Kasumi-1 (cell line): ENCODE results near the gene MAGI2.
"Not testable (repeated sequence)": the region's sequence is repeated elsewhere in the genome, so short reads cannot be mapped to it uniquely, and the experiment has no call there.

ENCODE experiments used
- DNase-seq, 2 experiments: peaks; one replicate each; lab custom pipeline; 2025; lab: John Stamatoyannopoulos, UW

MAGI2 gene

GRCh38 chr7:79157281-79157680, 296.2 kb downstream of the MAGI2 start:
- no peak for DNase-seq

- DNase-seq: no peak
These were observed 303.6 kb downstream of the MAGI2 start for GRCh38 chr7:79149831-79150230.

GRCh38 chr7:79142706-79143105, 310.8 kb downstream of the MAGI2 start:
- no peak for DNase-seq

- no peak for DNase-seq
These were observed 312.2 kb downstream of the MAGI2 start for GRCh38 chr7:79141252-79141651.

- no peak for DNase-seq
These were observed 315.5 kb downstream of the MAGI2 start for GRCh38 chr7:79137942-79138341.

- no peak for DNase-seq
These were observed 320.5 kb downstream of the MAGI2 start for GRCh38 chr7:79132844-79133451.

GRCh38 chr7:79130715-79131114, 322.8 kb downstream of the MAGI2 start:
- DNase-seq: no peak

GRCh38 chr7:79124331-79124730, 329.1 kb downstream of the MAGI2 start:
- DNase-seq: no peak

GRCh38 chr7:79118143-79118542, 335.3 kb downstream of the MAGI2 start:
- peak in 1 of 2 experiments; percentile 1 for DNase-seq

GRCh38 chr7:79096361-79096805, 357.1 kb downstream of the MAGI2 start:
- DNase-seq: no peak

- no peak for DNase-seq
These were observed 360.0 kb downstream of the MAGI2 start for GRCh38 chr7:79093421-79093820.

GRCh38 chr7:79091661-79092060, 361.8 kb downstream of the MAGI2 start:
- no peak for DNase-seq

- DNase-seq: no peak
These were observed 362.5 kb downstream of the MAGI2 start for GRCh38 chr7:79091011-79091410.

- DNase-seq: no peak
These were observed 362.9 kb downstream of the MAGI2 start for GRCh38 chr7:79090543-79090942.

GRCh38 chr7:79084423-79084822, 369.0 kb downstream of the MAGI2 start:
- no peak for DNase-seq

- DNase-seq: no peak
These were observed 373.4 kb downstream of the MAGI2 start for GRCh38 chr7:79079919-79080554.

- DNase-seq: no peak
These were observed 375.2 kb downstream of the MAGI2 start for GRCh38 chr7:79078273-79078672.

- not testable (repeated sequence) for DNase-seq
These were observed 382.3 kb downstream of the MAGI2 start for GRCh38 chr7:79071187-79071586.

GRCh38 chr7:79064187-79064823, 389.2 kb downstream of the MAGI2 start:
- no peak for DNase-seq

- DNase-seq: peak in 1 of 2 experiments; percentile 1
These were observed 390.3 kb downstream of the MAGI2 start for GRCh38 chr7:79063019-79063698.

- DNase-seq: no peak
These were observed 393.0 kb downstream of the MAGI2 start for GRCh38 chr7:79060498-79060897.

- DNase-seq: no peak
These were observed 397.6 kb downstream of the MAGI2 start for GRCh38 chr7:79055722-79056415.
